OCI-LY1 (cell line): ENCODE results near the gene WDR55.

Source experiments
- H2AFZ ChIP-seq: fragments of 200-600 bp; sonication (generic), shearing (Covaris generic); 2 replicates; pipeline ENCODE4 v1.6.0; 2014; ENCODE audit warnings: antibody characterized with exemption, mild to moderate bottlenecking, low read length
- H3F3A ChIP-seq: fragments of 200-600 bp; sonication (generic), shearing (Covaris generic); 2 replicates; pipeline ENCODE4 v1.6.0; 2014; ENCODE audit warnings: mild to moderate bottlenecking, antibody characterized with exemption, low read length, moderate library complexity; ENCODE audit not compliant: insufficient read depth
- H3K27ac ChIP-seq: fragments of 200-600 bp; sonication (generic); 2 replicates; pipeline ENCODE4 v1.5.1; 2014; ENCODE audit warnings: low read length, mixed run types, mild to moderate bottlenecking, low read depth; ENCODE audit not compliant: poor library complexity, severe bottlenecking
- H3K27me3 ChIP-seq: fragments of 200-600 bp; sonication (generic); 2 replicates; pipeline ENCODE4 v1.6.0; 2014; ENCODE audit warnings: antibody characterized with exemption, mild to moderate bottlenecking, low read length, moderate library complexity; ENCODE audit not compliant: insufficient read depth
- H3K36me3 ChIP-seq: fragments of 200-600 bp; sonication (generic); 2 replicates; pipeline ENCODE4 v1.6.1; 2014; ENCODE audit warnings: mild to moderate bottlenecking, antibody characterized with exemption, low read length, moderate library complexity, mixed read lengths; ENCODE audit not compliant: insufficient read depth
- H3K4me1 ChIP-seq: fragments of 200-600 bp; sonication (generic); 2 replicates; pipeline ENCODE4 v1.5.1; 2014; ENCODE audit warnings: mild to moderate bottlenecking, low read length, moderate library complexity; ENCODE audit not compliant: insufficient read depth, severe bottlenecking
- H3K4me2 ChIP-seq: fragments of 200-600 bp; sonication (generic), shearing (Covaris generic); 2 replicates; pipeline ENCODE4 v1.6.1; 2014; ENCODE audit warnings: low read length
- H3K4me3 ChIP-seq: fragments of 200-600 bp; sonication (generic); 2 replicates; pipeline ENCODE4 v1.5.1; 2014; ENCODE audit warnings: low read length, low read depth, mild to moderate bottlenecking, mixed read lengths; ENCODE audit not compliant: poor library complexity, severe bottlenecking
- H3K79me2 ChIP-seq: fragments of 200-600 bp; shearing (Covaris generic); 2 replicates; pipeline ENCODE4 v1.6.1; 2016; ENCODE audit warnings: mixed run types, low read length, mixed read lengths; ENCODE audit not compliant: insufficient read depth
- H3K9ac ChIP-seq: fragments of 200-600 bp; sonication (generic), shearing (Covaris generic); 2 replicates; pipeline ENCODE4 v1.6.1; 2014; ENCODE audit warnings: mild to moderate bottlenecking, low read length, mixed read lengths
- H3K9me2 ChIP-seq: fragments of 200-600 bp; sonication (generic), shearing (Covaris generic); 2 replicates; pipeline ENCODE4 v1.6.1; 2014; ENCODE audit warnings: low read depth, mild to moderate bottlenecking, low read length, mixed read lengths
- H3K9me3 ChIP-seq: fragments of 200-600 bp; shearing (Covaris generic); 2 replicates; pipeline ENCODE4 v1.6.1; 2014; ENCODE audit warnings: low read length, mixed read lengths
- H4K20me1 ChIP-seq: fragments of 200-600 bp; sonication (generic), shearing (Covaris generic); 2 replicates; pipeline ENCODE4 v1.6.0; 2016; ENCODE audit warnings: mild to moderate bottlenecking, low read length; ENCODE audit not compliant: insufficient read depth
- EZH2 ChIP-seq: fragments of 200-600 bp; sonication (generic), shearing (Covaris generic); IDR thresholded peaks from 2 replicates; pipeline ENCODE4 v1.8.0; 2017; ENCODE audit warnings: borderline replicate concordance, mixed run types, mild to moderate bottlenecking, antibody characterized with exemption, low read length, moderate library complexity, mixed read lengths
- TF ChIP-seq, protein P1 (sequence below): fragments of 200-600 bp; sonication (generic), shearing (Covaris generic); IDR thresholded peaks from 2 replicates; pipeline ENCODE4 v1.5.1; 2017; ENCODE audit warnings: mild to moderate bottlenecking, antibody characterized with exemption, low read length, moderate library complexity, mixed read lengths

The WDR55 gene

DNA sequence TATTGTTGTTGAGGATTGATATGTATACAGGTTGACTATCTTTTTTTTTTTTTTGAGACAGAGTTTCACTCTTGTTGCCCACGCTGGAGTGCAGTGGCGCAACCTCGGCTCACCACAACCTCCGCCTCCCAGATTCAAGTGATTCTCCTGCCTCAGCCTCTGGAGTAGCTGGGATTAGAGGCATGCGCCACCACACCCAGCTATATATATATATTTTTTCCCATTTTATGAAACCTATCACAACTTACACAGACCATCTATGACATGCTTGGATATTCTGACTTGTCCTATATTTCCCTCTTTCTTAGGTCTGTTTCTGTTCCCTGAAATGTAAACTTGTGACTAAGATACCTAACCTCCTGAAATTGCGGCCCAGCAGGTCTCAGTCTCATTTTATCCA is 36.7 kb upstream of the WDR55 start:
- no peaks in the 10 kb centered on the region for H4K20me1 ChIP-seq
- no peak overlapping the region for H3K4me3 ChIP-seq
- peaks cover 6% of the 10 kb centered on the region; the same call in 1 of the 2 replicates for H3K27me3 ChIP-seq
- H3K9me3 ChIP-seq: peaks cover 8% of the 10 kb centered on the region
- no peak overlapping the region for H3K27ac ChIP-seq
- H2AFZ ChIP-seq: no peak overlapping the region
- H3K4me2 ChIP-seq: no peak overlapping the region
- peaks cover 12% of the 10 kb centered on the region for H3K4me1 ChIP-seq
- H3K9ac ChIP-seq: no peak overlapping the region
- H3F3A ChIP-seq: no peaks in the 10 kb centered on the region
- no peaks in the 10 kb centered on the region for H3K9me2 ChIP-seq
- H3K36me3 ChIP-seq: no peaks in the 10 kb centered on the region
- TF ChIP-seq, protein P1, sequence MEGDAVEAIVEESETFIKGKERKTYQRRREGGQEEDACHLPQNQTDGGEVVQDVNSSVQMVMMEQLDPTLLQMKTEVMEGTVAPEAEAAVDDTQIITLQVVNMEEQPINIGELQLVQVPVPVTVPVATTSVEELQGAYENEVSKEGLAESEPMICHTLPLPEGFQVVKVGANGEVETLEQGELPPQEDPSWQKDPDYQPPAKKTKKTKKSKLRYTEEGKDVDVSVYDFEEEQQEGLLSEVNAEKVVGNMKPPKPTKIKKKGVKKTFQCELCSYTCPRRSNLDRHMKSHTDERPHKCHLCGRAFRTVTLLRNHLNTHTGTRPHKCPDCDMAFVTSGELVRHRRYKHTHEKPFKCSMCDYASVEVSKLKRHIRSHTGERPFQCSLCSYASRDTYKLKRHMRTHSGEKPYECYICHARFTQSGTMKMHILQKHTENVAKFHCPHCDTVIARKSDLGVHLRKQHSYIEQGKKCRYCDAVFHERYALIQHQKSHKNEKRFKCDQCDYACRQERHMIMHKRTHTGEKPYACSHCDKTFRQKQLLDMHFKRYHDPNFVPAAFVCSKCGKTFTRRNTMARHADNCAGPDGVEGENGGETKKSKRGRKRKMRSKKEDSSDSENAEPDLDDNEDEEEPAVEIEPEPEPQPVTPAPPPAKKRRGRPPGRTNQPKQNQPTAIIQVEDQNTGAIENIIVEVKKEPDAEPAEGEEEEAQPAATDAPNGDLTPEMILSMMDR: no peak
- no peak for TF ChIP-seq EZH2
- no peaks in the 10 kb centered on the region for H3K79me2 ChIP-seq

DNA sequence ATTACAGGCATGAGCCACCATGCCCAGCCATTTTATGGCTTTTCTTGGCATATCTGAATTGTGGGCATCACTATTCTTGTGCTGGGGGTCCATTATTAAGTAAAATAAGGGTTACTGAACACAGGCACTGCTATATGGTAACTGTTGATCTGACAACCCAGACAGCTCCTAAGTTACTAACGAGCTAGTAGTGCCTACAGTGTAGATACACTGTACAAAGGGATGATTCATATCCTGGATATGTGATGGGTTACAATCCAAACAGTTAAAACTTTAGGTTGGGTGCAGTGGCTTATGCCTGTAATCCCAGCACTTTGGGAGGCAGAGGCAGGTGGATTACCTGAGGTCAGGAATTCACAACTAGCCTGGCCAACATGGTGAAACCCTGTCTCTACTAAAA is 36.0 kb upstream of the WDR55 start:
- H3F3A ChIP-seq: no peaks in the 10 kb centered on the region
- no peaks in the 10 kb centered on the region for H3K36me3 ChIP-seq
- no peak for TF ChIP-seq EZH2
- H3K4me3 ChIP-seq: no peak overlapping the region
- H4K20me1 ChIP-seq: no peaks in the 10 kb centered on the region
- H3K4me1 ChIP-seq: peaks cover 16% of the 10 kb centered on the region
- no peak overlapping the region for H3K27ac ChIP-seq
- no peaks in the 10 kb centered on the region for H3K79me2 ChIP-seq
- no peaks in the 10 kb centered on the region for H3K9me2 ChIP-seq
- no peak overlapping the region for H2AFZ ChIP-seq
- H3K4me2 ChIP-seq: no peak overlapping the region
- H3K27me3 ChIP-seq: peaks cover 6% of the 10 kb centered on the region; the same call in 1 of the 2 replicates
- H3K9ac ChIP-seq: no peak overlapping the region
- H3K9me3 ChIP-seq: peaks cover 8% of the 10 kb centered on the region

DNA sequence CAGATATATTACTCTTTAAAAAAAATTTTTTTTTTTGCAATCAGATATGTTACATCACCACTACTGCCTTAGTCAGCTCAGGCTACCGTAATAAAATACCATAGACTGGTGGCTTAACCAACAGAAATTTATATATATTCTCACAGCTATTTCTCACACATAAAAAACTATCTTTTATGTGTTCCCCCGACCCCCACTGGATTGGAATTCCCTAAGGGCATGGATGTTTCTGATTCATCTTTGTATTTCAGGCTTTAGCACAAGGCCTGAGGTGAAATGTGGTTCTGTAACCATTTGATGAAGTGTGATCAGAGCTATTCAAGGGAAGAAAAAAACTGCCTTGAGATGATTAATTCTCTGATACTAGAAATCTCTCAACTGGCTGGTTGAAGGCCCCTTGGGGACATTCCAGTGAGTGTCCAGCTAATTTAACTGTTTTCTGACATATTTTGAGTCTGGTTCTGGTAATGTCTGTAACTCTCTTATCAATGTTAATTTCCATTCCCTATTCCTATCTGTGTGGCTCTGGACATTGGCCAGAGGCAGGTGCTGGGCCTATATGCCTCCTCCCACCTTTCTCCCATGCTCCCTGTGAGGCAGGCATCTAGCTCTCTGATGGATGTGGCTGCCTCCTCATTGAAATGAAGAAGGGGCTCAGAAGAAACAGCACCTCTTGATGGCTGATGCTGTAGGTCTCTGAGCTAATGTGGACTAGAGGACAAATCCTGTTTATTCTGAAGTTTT is 34.2 kb upstream of the WDR55 start:
- no peak overlapping the region for H3K27ac ChIP-seq
- H3K79me2 ChIP-seq: no peaks in the 10 kb centered on the region
- no peak overlapping the region for H3K4me3 ChIP-seq
- no peaks in the 10 kb centered on the region for H3F3A ChIP-seq
- peaks cover 6% of the 10 kb centered on the region; the same call in 1 of the 2 replicates for H3K27me3 ChIP-seq
- H3K9me3 ChIP-seq: peaks cover 8% of the 10 kb centered on the region
- no peak overlapping the region for H3K4me2 ChIP-seq
- peaks cover 16% of the 10 kb centered on the region for H3K4me1 ChIP-seq
- H2AFZ ChIP-seq: no peak overlapping the region
- no peak for TF ChIP-seq EZH2
- TF ChIP-seq, protein P1: no peak
- no peak overlapping the region for H3K9ac ChIP-seq
- no peaks in the 10 kb centered on the region for H3K36me3 ChIP-seq
- no peaks in the 10 kb centered on the region for H3K9me2 ChIP-seq
- no peaks in the 10 kb centered on the region for H4K20me1 ChIP-seq

DNA sequence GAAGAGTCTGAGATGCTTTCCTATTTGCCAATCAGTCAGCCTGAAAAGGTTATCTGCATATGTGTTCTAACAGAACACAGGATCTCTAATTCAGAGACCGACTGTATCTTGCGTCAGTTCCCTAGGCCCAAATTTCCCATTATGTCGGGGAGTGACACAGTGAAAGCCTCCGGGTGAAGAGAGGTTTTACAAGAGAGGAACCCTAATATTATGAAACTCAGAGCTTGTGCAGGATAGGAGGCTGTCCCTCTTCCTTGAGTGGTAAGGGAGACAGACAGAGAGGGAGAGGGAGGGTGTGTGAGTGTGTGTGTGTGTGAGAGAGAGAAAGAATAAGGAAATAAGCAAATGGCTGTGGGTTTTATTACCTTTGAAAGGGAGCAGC is 33.7 kb upstream of the WDR55 start:
- no peaks in the 10 kb centered on the region for H3K9me2 ChIP-seq
- H3K4me1 ChIP-seq: peaks cover 16% of the 10 kb centered on the region
- H3F3A ChIP-seq: no peaks in the 10 kb centered on the region
- no peak overlapping the region for H3K4me2 ChIP-seq
- H2AFZ ChIP-seq: no peak overlapping the region
- H3K9ac ChIP-seq: no peak overlapping the region
- TF ChIP-seq, protein P1: no peak
- no peak for TF ChIP-seq EZH2
- peaks cover 8% of the 10 kb centered on the region for H3K9me3 ChIP-seq
- no peak overlapping the region for H3K4me3 ChIP-seq
- no peaks in the 10 kb centered on the region for H3K36me3 ChIP-seq
- no peaks in the 10 kb centered on the region for H3K79me2 ChIP-seq
- peaks cover 6% of the 10 kb centered on the region; the same call in 1 of the 2 replicates for H3K27me3 ChIP-seq
- H4K20me1 ChIP-seq: no peaks in the 10 kb centered on the region
- no peak overlapping the region for H3K27ac ChIP-seq
